Hindlimb muscle (tissue), 1 donor: ENCODE data around the gene EXOC3. TPM values are rescaled to one million over a fixed set of nuclear protein-coding genes. Genes with fewer than 3 reads are reported as not detected.
"Not testable (repeated sequence)": the region's sequence is repeated elsewhere in the genome, so short reads cannot be mapped to it uniquely, and the experiment has no call there.

ENCODE experiments used
- DNase-seq: peaks from one replicate; pipeline ENCODE4 v3.0.0-alpha.2; 2013
- polyA plus RNA-seq: library from polyadenylated mRNA; unstranded; fragments of 120-200 nt; gene quantifications from one replicate; pipeline ENCODE4 v1.2.1, GENCODE V29; 2013; ENCODE audit not compliant: insufficient read length

The EXOC3 gene
- polyA plus RNA-seq, 1 donor, result 42.1 TPM

DNA sequence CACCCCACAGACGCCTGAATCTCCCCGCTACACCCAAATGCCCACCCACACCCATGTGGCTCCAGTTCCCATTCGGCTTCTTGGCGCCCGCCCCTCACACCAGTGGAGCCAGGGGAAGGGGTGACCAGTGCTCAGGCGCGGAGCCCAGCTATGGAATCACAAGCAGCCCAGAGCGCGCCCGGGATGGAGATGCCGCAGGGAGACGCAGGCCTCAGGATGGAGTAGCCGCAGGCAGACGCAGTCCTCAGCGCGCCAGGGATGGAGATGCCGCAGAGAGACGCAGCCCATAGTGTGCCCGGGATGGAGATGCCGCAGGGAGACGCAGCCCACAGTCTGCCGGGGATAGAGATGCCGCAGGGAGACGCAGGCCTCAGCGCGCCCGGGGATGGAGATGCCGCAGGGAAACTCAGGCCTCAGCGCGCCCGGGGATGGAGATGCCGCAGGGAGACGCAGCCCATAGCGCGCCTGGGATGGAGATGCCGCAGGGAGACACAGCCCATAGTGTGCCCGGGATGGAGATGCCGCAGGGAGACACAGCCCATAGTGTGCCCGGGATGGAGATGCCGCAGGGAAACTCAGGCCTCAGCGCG lies 65.1 kb downstream of the EXOC3 start:
- DNase-seq, result not testable (repeated sequence)

DNA sequence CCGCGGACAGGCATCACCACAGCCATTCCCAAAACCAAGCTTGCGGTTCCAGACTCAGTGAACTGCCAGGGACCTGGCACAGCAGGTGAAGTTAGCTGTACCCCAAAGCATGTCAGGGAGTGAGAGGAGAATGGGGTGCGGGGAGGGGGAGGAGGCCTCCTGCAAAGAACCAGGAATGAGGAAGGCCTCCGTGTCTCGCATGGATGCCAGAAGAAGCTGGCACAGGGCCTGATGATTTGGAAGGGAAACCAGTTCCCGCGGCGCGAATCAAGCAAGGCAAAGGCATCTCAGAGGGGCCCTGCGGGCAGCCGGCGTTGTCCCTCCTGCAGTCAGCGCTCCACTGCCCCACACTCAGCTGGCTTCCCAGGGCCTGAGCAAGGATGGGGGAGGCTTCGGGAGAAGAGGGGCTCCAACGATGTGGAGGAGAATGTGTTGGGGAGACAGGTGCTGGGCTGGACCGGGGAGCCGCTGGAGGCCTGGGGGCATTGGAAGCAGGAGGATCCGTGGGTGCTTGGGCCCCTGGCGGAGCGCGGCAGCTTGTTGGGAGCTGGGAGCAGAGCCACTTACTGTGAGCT lies 66.7 kb downstream of the EXOC3 start:
- no peak for DNase-seq

DNA sequence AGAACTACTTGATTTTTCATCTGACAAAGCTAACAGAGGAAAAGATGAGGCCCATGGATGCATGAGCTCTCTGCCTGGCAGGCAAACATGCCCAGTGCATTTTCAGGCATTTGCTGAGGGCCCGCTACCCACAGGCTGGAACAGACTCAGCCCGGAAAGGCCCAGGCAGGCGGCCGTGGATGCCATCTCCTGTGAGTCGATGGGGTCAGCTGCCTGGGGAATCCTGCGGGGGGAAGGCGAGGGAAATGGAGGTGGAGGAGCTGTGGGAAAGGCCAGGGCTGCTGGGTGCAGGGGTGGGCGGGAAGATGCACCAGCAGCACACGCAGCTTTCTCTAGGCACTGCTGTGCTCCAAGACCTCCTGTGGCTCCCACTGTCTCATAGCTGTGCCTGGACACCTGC lies 67.5 kb downstream of the EXOC3 start:
- no peak for DNase-seq

DNA sequence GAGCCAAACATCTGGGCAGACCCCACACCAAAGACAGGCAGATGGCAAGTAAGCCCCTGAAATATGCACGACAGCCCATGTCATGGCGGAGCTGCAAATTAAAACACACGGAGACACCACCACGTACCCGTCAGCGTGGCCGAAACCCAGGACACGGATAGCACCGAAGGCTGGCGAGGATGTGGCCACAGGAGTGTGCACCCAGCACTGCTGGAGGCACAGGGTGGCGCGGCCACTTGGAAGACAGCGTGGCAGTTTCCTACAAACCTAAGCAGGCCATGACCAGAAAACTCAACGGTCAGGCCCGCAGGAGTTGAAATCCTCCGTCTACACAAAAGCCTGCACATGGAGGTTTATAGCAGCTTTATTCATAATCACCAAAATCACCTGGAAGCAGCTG lies 68.5 kb downstream of the EXOC3 start:
- no peak for DNase-seq

DNA sequence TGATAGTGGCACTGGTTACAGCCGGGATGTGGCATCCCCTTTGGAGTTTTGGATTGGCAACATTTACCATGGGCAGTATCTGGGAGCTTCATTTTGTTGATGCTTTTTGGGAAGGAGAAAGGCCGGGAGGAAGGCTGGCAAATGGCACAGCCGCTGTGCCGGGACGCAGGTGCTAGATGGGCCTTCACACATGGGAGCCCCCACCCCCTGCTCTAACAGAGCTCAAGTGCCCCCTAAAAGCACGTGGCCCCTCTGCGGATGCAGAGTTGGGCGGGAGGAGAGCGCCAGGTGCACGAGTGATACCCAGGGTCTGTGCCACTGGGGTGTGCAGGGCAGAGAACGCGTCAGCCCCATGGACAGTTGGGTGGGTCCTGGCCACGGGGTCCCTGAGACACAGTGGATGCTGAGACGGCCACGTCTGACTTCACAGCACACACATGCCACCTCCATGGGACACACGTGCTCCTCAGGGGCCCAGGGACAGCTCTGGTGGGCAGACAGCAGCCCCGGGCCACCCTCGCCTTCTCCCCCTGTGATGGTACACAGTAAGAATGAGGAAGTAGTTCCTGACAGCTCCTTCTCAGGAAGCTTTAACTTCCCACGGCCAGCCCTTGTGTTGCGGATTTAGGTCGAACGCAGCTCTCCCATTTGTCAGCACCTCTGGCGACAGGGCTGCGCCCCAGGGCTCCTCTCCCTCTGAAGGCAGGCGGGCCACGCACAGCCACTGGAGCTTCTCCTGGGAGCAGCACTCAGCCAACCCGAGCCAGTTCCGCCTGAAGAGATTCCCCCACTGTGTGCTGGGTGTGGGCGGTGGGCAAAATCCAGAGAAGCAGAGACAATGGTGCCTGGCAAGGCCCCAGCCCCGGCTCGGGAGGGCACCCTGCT lies 70.5 kb downstream of the EXOC3 start:
- no peak for DNase-seq

DNA sequence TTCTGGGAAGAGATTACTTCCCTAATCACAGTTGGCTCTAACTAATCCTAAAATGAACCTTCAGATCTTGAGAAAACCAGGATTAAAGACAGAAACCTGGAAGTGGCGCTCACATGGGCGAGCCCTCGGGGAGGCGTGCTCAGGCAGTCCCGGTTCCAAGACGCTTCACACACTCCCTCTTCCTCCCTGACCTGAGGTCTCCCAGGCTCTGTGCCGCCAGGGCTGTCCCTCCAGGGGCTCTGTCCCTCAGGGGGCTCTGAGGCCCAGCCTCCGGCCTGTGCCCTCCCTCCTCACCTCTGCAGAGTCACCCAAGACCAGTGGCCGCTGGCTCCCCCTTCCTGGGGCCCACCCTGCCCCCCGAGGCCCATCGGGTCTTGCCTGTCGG lies 71.1 kb downstream of the EXOC3 start:
- no peak for DNase-seq

DNA sequence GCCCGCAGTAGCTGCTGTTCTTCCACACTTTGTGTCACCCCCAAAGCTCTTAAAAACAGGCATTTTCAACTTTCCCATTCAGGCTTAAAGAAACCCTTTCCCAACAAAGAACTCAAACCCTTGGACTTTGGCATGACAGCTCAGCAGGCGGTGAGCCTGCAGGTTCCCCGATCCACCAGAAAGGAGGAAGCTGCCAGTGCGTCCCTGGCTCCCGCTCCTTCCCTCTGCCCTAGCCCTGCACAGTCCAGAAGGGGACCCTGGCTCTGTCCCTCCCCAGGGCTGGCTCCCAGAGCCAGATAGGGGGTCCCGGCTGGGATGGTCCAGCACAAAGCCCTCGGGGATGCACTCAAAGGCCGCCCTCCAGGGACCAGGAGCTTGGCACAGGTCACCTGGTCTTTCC lies 71.7 kb downstream of the EXOC3 start:
- no peak for DNase-seq

DNA sequence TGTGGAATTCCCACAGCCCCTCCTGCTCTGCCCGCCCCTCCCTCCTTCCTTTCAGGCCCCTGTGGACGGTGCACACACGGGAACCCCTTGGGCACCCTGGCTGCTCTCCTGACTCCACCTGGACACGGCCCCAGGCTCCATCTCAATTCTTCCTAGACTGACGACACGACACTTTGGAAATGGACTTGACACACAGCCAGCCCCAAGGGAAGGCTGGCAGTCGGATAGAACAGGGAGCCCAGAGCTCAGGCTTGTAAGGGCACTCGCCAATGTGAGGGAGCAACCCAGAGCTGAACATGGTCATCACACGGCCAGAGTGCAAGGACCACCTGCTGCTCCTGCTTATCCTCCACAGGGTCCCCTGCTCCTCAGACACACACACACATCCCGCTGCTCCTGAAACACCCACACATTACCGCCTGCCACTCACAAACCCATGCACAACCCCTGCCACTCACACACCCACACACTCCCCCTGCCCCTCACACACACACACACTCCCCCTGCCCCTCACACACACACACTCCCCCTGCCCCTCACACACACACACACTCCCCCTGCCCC lies 72.4 kb downstream of the EXOC3 start:
- DNase-seq, result no peak

DNA sequence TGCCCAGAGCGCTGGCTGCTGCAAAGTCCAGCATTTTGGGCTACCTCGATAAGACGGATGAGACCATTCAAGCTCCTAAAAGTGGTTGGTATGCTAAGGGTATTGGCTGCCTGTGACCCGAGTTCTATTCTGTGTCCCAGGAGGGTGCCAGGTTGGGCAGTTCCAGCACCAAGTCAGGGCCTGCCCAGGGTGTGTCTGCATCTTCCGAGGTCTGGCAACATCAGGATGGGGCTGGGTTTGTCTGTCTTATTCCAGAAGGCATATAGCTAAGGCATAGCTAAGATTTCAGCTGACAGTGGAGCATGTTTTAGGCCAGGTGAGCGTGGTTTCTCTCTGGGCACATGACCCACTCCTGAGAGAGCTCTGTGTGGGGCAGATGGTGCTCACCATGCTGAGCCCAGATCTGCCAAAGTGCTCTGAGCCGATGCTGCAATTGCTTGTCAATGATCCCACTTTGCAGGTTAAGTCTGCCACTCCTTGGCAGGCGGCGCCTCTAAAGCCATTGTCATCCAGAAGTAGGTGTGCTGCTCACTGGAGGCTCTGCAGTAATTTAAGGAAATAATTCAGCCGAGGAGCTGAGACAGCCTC lies 73.5 kb downstream of the EXOC3 start:
- no peak for DNase-seq

Other genes starting within 250 kb of the EXOC3 start
- 9.9 TPM for gene CCDC127, start 225.0 kb upstream of the EXOC3 start, polyA plus RNA-seq
- gene SDHA, start 224.9 kb upstream of the EXOC3 start, polyA plus RNA-seq, result 100 TPM
- gene PDCD6, start 171.5 kb upstream of the EXOC3 start, polyA plus RNA-seq, result 53.6 TPM
- gene AHRR, start 121.5 kb upstream of the EXOC3 start, polyA plus RNA-seq, result 2.3 TPM
- 2.8 TPM for gene SLC9A3, start 81.3 kb downstream of the EXOC3 start, polyA plus RNA-seq
- 3.6 TPM for gene CEP72, start 169.2 kb downstream of the EXOC3 start, polyA plus RNA-seq